Gastrocnemius medialis (tissue), 4 donors: ENCODE results near the gene PRKCZ. TPM values are rescaled to one million over a fixed set of nuclear protein-coding genes. Genes with fewer than 3 reads are reported as not detected.

Experiments used
- ATAC-seq, 2 donors: fragments of 150-250 bp; one replicate each; pipeline ENCODE4 v1.9.1; 2016
- DNase-seq, 2 donors: peaks; one replicate each; pipeline ENCODE4 v3.0.0-alpha.2; 2019
- H3K27ac ChIP-seq, 4 donors: fragments of 200-600 bp; sonication (generic); 1 replicate in 1 of 4; 2 replicates in 3 of 4; pipeline ENCODE4 v1.5.1; 2016 to 2018; ENCODE audit warnings: mild to moderate bottlenecking in 2 of 4, moderate library complexity in 1 of 4
- H3K27me3 ChIP-seq, 3 donors: fragments of 200-600 bp; sonication (generic) in 2 of 3; 1 replicate in 1 of 3; 2 replicates in 2 of 3; pipeline versions ENCODE4 v1.5.1 to v1.6.0; 2016 to 2019; ENCODE audit warnings: mild to moderate bottlenecking in 1 of 3, moderate library complexity in 1 of 3
- H3K36me3 ChIP-seq, 2 donors: fragments of 200-600 bp; sonication (generic) in 1 of 2; one replicate each; pipeline ENCODE4 v1.5.1; 2017 to 2018
- H3K4me1 ChIP-seq, 2 donors: fragments of 200-600 bp; sonication (generic) in 1 of 2; one replicate each; pipeline ENCODE4 v1.5.1; 2016 to 2017; ENCODE audit warnings: mild to moderate bottlenecking in 2 of 2
- H3K4me3 ChIP-seq, 4 donors: fragments of 200-600 bp; sonication (generic) in 3 of 4; 1 replicate in 1 of 4; 2 replicates in 3 of 4; pipeline ENCODE4 v1.5.1; 2016 to 2019; ENCODE audit warnings: mild to moderate bottlenecking in 2 of 4
- H3K9me3 ChIP-seq, 3 donors: fragments of 200-600 bp; sonication (generic) in 2 of 3; 1 replicate in 1 of 3; 2 replicates in 2 of 3; pipeline ENCODE4 v1.5.1; 2016 to 2019
- CTCF ChIP-seq, 5 experiments: fragments of 450-650 bp in 3 of 5; fragments of 200-600 bp in 2 of 5; sonication (generic) in 2 of 5; IDR thresholded peaks in 4 of 5; conservative IDR thresholded peaks in 1 of 5; 1 replicate in 4 of 5; 2 replicates in 1 of 5; pipeline ENCODE4 v1.5.1; 2016 to 2019; ENCODE audit warnings: antibody characterized with exemption in 5 of 5, mild to moderate bottlenecking in 3 of 5, moderate library complexity in 3 of 5
- POLR2A ChIP-seq, 2 donors: fragments of 450-650 bp; IDR thresholded peaks; one replicate each; pipeline ENCODE4 v1.6.1; 2017; ENCODE audit warnings: antibody characterized with exemption in 2 of 2, mild to moderate bottlenecking in 2 of 2, moderate library complexity in 2 of 2
- in situ Hi-C, 4 donors: fragments of 200-750 bp; cut with MboI; loops; one replicate each; pipeline versions ENCODE4 v1.15.0 to v1.8.0; 2017; ENCODE audit warnings: low sequenced_read_pairs in 4 of 4
- intact Hi-C: fragments of 100-400 bp; cut with DNase I; formaldehyde crosslinking; loops from one replicate; pipeline ENCODE4 v1.15.1; 2023; ENCODE audit warnings: low total_unique reads
- total RNA-seq, 4 donors: library from RNA; depleted of rRNA; stranded (reverse); fragments of >200 nt; gene quantifications; one replicate each; pipeline versions ENCODE4 v1.1.0 to v1.2.3, GENCODE V29; 2016

Gene PRKCZ
- total RNA-seq, 4 donors from 2014 or later, result 0.16 to 0.87 TPM; not detected in 2

GRCh38 chr1:2104621-2105427, 54.6 kb downstream of the PRKCZ start:
- Histone ChIP-seq H3K27me3 (peaks cover 8 to 26% (median 25%) of the 10 kb centered on the region in 3 donors), H3K4me1 (no peaks in the 10 kb centered on the region), H3K9me3 (no peaks in the 10 kb centered on the region), H3K36me3 (no peaks in the 10 kb centered on the region), H3K27ac (no peak overlapping the region), H3K4me3 (no peak overlapping the region)
- intact Hi-C loops, result no loop called here
- DNase-seq, result no peak
- in situ Hi-C loops, result no loop called here
- TF ChIP-seq POLR2A (IDR thresholded peaks at IDR 0.05) (no peak), CTCF (IDR thresholded peaks at IDR 0.05 in 4 of 5, conservative IDR thresholded peaks at IDR 0.05 in 1 of 5) (no peak)
- no peak for ATAC-seq

DNA sequence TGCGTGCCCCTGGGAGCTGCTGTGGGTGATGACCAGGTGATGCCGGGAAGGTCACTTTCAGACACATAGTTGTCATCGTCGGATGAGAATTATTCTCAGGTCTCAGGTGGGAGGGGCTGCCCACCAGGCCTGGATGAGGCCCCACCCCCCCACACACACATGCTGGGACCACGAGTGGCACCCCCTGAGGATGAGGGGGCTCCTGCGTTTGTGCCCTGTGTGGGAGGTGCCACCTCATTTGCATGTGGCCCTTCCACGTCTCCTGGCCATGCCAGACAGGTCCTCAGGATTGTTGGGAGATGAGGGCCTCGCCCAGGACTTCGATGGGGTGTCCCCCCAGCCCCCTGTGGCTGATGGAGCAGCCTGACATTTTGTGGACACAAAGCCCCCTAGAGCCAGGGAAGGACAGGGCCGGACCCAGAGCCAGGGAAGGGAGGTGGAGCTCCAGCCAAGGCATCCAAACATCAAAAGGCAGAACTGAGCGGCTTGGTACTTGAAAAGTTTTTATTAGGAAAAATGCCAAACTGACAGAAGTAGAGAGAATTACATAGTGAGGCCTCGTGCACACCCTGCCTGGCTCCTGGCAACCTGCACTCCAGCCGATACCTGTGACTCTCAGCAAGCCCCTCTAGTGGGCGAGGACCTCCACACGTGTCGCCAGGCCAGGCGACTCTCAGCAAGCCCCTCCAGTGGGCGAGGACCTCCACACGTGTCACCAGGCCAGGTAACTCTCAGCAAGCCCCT, 55.7 kb downstream of the PRKCZ start:
- Histone ChIP-seq H3K27me3 (peaks cover 0 to 19% (median 16%) of the 10 kb centered on the region in 3 donors), H3K9me3 (no peaks in the 10 kb centered on the region), H3K4me1 (no peaks in the 10 kb centered on the region), H3K36me3 (no peaks in the 10 kb centered on the region), H3K4me3 (no peak overlapping the region), H3K27ac (no peak overlapping the region)
- no peak for TF ChIP-seq POLR2A (IDR thresholded peaks at IDR 0.05)
- no peak for TF ChIP-seq CTCF (IDR thresholded peaks at IDR 0.05 in 4 of 5, conservative IDR thresholded peaks at IDR 0.05 in 1 of 5)
- DNase-seq (no peak), ATAC-seq (no peak)
- in situ Hi-C loops (no loop called here), intact Hi-C loops (no loop called here)

DNA sequence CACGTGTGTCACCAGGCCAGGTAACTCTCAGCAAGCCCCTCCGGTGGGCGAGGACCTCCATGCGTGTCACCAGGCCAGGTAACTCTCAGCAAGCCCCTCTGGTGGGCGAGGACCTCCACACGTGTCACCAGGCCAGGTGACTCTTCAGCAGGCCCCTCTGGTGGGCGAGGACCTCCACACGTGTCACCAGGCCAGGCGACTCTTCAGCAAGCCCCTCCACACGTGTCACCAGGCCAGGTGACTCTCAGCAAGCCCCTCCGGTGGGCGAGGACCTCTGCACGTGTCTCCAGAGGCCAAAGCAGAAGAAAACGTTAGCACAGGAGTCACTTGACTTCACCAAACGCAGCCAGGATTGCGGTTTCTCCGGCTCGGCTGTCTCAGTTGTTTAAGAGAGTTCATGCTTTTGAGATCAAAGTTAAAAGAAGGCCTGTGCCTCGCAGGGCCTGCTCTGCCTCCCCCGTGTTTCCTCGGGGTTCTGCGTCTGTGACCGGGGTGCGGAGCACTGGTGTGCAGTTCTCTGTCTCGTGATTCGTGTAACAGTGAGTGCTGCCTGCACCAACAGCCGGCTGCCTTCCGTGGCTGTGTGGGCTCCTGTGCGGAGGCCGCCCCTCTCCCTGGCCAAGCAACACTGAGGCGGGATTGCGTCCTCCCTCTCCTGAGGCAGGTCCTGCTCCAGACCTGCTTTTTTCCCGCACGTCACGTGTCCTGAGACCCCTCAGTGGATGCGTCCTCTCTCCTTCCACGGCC, 56.6 kb downstream of the PRKCZ start:
- Histone ChIP-seq H3K4me1 (no peaks in the 10 kb centered on the region), H3K36me3 (no peaks in the 10 kb centered on the region), H3K4me3 (no peak overlapping the region), H3K27ac (no peak overlapping the region), H3K9me3 (no peaks in the 10 kb centered on the region), H3K27me3 (peaks cover 0 to 11% (median 9%) of the 10 kb centered on the region in 3 donors)
- no peak for ATAC-seq
- DNase-seq, result no peak
- TF ChIP-seq CTCF (IDR thresholded peaks at IDR 0.05 in 4 of 5, conservative IDR thresholded peaks at IDR 0.05 in 1 of 5) (no peak), POLR2A (IDR thresholded peaks at IDR 0.05) (no peak)
- in situ Hi-C loops, result no loop called here
- intact Hi-C loops, result no loop called here

DNA sequence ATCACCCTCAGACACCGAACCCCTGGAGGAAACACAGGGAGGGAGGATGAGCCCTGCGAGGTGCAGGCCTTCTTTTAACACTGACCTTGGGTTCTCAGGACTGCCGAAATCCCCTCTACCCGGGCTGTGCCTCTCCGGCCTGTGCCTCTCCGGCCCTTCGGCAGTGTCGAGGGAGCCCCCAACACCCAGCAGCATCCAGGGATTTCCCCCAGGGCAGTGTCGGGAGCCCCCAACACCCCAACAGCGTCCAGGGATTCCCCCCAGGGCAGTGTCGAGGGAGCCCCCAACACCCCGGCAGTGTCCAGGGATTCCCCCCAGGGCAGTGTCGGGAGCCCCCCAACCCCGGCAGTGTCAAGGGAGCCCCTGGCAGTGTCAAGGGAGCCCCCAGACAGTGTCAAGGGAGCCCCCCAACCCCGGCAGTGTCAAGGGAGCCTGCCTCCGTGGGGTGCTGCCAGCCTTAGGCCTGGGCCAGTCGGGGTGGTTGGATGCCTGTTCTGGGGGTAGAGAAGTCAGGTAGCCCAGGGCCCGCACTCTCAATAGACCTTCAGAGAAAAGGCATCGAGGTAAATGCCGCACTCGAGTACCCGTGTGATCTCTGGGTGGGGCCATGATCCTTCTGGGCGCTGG, 57.5 kb downstream of the PRKCZ start:
- no peak for ATAC-seq
- DNase-seq, result no peak
- intact Hi-C loops, result no loop called here
- no peaks in the 10 kb centered on the region for H3K4me1 ChIP-seq
- in situ Hi-C loops, result no loop called here
- H3K36me3 ChIP-seq, result no peaks in the 10 kb centered on the region
- no peak overlapping the region for H3K4me3 ChIP-seq
- no peak overlapping the region for H3K27ac ChIP-seq
- H3K27me3 ChIP-seq, result peaks cover 0 to 11% (median 8%) of the 10 kb centered on the region in 3 donors
- TF ChIP-seq POLR2A (IDR thresholded peaks at IDR 0.05) (no peak), CTCF (IDR thresholded peaks at IDR 0.05 in 4 of 5, conservative IDR thresholded peaks at IDR 0.05 in 1 of 5) (no peak)
- H3K9me3 ChIP-seq, result no peaks in the 10 kb centered on the region
